Fibroblast of skin of back (primary cell): ENCODE data around the gene KCNJ11.

Experiments used
- DNase-seq: peaks from one replicate; pipeline ENCODE4 v3.0.0-alpha.2; 2013

Gene KCNJ11

GRCh38 chr11:17408026-17408425 lies 19.6 kb upstream of the KCNJ11 start:
- no peak for DNase-seq

DNA sequence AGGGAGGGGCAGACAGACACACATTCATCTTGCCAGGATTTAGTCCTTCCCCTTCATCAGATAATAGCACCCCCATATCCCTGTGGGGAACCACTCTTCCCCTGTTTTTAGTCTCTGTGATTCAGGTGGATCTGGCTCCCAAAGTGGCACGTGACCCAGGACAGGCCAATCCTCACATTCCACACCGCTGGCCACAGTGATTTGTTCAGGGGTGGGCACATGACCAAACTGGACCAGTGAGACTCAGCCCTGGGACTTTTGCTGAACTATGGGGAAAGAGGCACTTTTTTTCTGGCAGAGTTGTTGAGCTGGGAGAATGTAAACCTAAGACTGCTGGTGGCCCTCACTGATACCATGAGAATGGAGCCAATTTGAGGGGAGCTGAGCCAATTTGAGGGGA lies 19.1 kb upstream of the KCNJ11 start:
- no peak for DNase-seq

GRCh38 chr11:17406818-17407149 lies 18.3 kb upstream of the KCNJ11 start:
- no peak for DNase-seq

GRCh38 chr11:17406082-17406817 lies 17.8 kb upstream of the KCNJ11 start:
- DNase-seq, result no peak

GRCh38 chr11:17405232-17406005 lies 17.0 kb upstream of the KCNJ11 start:
- peak; percentile 25 for DNase-seq

- no peak for DNase-seq
These were observed 15.7 kb upstream of the KCNJ11 start for GRCh38 chr11:17403980-17404759.

DNA sequence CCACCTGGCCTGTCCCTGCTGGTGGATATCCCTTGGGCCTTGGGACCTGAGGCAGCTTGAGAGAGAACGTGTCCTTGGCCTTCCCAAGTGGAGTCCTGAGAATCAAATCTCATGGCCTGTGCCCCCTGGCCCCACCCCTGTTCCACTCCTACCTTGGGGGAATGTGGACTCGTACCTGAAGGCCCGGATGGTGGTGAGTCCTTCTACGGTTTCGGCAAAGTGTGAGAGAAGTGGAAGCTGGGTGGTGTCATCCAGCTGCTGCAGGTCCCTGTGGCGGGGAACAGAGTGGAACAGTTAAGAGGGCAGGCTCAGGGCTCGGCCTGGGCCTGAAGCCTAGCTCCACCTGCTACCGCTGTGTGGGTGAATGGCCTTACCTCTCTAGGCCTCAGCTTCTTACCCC lies 14.0 kb upstream of the KCNJ11 start:
- DNase-seq, result no peak

DNA sequence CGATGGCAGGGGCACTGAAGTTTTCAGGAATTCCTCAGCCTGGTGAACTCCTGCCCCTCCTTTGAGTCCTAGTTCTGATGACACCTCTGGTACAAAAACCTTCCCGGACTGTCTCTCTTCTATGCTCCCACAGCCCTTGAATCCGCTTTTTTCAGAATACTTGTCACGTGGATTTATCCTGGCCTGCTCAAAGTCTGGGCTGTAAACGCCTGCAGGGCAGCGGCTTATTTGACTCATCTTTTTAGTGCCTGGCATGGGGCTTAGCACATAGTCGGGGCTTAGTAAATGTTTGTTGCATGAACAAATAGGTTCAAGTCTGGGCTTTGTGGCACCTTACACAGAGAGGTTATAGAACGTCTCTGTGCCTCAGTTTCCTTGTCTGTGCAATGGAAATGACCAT lies 13.4 kb upstream of the KCNJ11 start:
- DNase-seq, result no peak

DNA sequence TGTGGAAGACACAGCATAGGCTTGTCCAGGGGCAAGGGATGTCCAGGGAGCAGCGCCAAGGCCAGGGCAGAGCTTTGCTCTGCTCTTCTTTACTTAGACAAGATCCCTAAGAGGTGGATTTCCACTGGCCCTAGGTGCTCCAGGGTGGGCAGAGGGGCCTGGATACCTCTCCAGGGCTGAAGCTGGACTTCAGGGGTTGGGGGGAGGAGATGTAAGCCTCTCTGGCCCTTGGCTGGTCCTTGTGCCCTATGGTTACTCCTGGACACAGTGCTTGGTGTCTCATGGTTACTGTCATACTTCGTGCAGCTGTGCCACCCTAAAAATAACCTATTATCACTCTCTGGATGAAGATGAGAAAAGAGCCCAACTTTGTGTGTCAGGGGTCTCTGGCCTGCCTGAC lies 12.9 kb upstream of the KCNJ11 start:
- no peak for DNase-seq

DNA sequence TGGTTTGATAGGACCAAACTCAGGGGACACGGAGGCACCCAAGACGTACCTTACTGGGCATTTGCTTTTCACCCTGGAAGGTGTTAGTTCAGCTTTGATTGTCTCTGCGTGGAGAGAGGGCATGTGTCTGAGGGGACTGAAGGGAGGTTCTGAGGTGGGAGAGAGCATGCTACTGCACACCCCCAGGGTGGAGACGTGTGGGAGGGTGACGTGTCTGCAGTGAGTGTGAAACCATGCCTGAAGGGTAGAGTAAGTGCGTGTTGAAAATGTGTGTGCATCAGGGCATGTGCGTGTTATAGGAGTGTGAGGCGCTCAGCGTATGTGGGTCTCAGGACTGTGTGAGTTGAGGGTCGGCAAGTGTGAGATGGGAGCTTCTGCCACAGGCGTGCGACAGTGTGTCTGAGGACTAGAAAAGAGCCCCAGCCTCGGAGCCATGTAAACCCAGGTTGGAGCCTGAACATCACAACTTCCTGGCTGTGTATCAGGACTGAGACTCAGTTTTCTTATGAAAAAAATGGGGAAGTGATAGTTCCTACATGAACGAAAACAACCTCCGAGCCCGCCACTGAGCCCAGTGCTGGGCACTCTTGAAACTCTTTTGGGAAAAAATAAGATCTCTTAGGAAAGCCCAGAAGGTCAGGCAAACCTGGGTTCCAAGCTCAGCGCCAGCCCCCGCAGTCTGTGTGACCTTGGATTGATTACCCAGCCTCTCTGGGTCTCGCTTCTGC lies 11.8 kb upstream of the KCNJ11 start:
- no peak for DNase-seq

DNA sequence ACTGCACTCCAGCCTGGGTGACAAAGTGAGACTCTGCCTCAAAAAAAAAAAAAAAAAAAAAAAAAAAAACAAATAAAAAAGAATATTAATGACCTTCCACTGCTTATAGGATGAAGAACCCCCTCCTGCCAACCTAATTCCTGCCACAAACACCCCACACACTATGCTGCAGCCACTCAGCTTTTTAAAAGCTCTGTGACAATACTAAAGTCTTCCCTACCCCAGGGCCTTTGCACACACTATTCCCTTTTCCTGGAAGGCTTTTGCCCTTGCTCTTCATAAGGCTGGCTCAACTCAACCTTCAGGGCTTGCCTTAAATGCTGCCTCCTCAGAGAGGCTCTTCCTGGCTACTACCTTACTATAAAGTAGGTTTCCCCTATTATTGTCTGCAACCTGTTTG lies 10.8 kb upstream of the KCNJ11 start:
- no peak for DNase-seq

DNA sequence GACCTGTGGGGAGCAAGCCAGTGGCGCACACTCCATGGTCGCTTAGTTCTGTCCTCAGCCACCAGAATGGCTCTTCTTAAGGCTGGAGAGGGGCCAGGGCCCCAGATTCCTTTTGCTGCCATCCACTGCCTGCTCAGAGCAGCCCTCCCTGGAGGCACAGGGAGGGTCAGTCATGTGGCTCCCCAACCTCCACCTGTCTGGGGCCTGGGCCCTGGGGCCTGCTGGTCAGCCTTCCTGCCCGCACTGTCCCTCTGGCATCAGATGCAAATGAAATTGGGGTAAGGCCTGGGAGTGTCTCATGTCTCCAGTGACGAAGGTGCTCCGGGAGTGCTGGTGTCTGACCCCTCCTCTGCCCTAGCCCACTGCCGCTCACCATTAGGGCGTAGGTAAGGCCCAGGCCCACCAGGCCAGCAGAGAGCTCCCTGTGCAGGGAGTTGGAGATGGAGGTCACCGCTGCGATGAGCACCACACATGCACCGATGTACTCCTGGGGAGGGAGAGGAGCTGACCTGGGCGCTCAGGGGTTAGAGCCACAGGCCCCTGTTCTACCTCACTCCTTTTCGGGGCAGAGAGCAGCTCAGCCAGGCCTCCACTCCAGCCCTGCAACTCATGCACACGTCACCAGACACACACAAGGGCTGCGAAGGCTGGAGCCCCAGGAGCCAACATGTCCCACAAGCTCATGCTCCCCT lies 9.0 kb upstream of the KCNJ11 start:
- DNase-seq, result no peak

- no peak for DNase-seq
These were observed 8.3 kb upstream of the KCNJ11 start for GRCh38 chr11:17396598-17397310.

- no peak for DNase-seq
These were observed 7.5 kb upstream of the KCNJ11 start for GRCh38 chr11:17395978-17396377.

GRCh38 chr11:17395554-17395961 lies 7.1 kb upstream of the KCNJ11 start:
- no peak for DNase-seq

DNA sequence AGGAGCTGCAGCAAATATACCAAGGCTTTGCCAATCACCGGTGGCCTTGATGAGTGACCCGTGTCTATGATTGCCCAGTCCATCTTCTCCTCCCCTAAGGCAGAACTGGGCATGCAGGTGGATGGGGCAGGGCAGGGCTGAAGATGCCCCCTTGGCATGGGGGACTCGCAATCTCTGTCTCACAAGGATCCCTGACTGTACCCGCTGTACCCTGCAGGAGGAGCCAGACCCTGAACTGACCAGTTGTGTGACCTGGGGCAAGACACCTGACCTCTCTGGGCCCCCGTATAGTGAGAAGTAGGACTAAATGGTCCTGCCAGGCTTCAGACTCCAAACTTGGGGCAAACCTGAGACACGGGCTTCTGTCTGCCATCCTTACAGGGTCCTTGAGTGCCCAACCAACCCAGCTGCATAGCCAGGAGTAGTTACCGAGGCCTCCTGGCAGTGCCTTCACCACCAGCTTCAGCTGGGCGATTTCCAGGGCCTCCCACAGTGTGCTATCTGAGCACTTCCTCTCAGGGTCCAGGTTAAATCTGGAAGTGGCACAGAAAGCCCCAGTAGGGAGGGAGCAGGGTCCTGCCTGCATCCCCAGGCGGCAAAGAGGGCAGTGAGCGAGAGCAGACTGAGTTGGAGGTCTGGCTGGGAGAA lies 6.4 kb upstream of the KCNJ11 start:
- no peak for DNase-seq

- no peak for DNase-seq
These were observed 5.0 kb upstream of the KCNJ11 start for GRCh38 chr11:17393472-17393871.

DNA sequence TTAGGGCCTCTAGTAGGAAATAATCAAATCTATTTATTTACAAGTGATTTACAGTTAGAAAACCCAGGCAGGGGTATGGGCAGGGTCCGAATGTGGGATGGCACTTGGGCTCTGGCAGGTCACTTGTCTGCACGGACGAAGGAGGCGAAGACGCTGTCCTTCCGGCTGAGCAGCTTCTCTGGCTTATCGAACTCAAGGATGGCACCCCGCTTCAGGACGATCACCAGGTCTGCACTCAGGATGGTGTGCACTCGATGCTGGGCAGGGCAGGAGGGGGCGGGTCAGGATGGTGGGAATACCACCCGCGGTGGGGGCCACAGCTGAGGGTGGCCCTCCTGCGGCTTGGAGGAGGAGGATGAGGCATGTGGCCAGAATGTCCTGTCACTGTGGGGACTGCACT lies 4.4 kb upstream of the KCNJ11 start:
- no peak for DNase-seq

GRCh38 chr11:17391493-17392355 lies 3.3 kb upstream of the KCNJ11 start:
- no peak for DNase-seq
